Ammon's horn (tissue), 1 donor: ENCODE data around the gene MARVELD2.

Source experiments
- DNase-seq: peaks from one replicate; pipeline ENCODE4 v3.0.0-alpha.2; 2016; ENCODE audit warnings: low spot score

The MARVELD2 gene

DNA sequence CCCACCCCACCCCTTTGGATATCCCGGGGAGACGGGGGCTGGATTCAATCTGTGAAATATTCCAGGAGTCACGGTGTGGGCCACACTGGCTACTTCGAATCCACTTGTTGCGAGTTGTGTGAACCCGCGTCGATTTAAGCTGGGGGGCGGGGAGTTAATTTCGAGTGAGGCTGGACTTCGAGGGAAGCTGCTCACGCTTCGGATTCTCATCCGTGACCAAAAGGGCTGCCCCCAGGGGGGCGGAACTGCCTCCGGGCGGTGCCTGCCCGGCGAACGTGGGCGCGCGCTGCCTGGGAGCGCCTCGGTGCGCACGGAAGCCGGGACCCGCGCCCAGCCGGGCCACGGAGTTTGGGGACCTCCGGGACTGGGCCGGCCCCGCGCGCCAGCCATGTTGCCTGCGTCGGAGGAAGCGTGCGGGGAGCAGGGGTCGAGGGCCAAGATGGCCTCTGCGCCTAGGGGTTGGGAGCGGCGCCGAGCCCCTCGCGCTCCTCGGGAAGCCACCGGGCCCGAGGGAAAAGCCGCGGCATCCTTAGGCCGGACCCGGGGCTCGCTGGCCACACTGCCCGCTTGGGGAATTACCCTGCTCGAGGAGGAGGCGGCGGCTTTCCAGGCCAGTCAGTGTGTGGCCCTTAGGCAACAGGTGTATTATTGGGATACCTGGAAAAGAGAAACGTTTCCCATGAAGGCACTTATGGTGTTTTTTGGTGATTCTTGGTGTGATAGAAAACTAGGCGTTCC, 78.6 kb downstream of the MARVELD2 start:
- no peak for DNase-seq
